Endothelial cell of hepatic sinusoid (primary cell): ENCODE data around the gene EXOC3L2.

Experiments
- in situ Hi-C: cut with HindIII; loops from 2 replicates; pipeline ENCODE4 v1.10.0; 2017; ENCODE audit warnings: low sequenced_read_pairs

Gene EXOC3L2

DNA sequence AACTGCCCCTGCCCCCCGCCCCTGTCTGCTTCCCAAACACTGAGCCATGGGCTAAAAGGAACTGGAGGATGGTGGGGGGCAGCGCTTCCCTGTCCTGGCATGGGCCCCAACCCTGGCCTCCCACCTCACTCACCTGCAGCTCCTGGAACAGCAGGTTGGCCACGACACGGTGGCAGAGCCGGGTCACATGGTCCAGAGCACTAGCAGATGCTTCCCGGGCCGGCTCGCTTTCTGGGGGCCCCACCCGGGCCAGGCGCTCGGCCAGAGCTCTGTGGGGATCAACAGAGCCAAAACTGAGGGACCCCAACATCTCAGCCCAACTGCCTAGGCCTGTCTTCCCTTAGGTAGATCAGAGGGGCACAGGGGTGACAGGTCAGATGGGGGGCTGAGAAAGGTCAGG is 20.6 kb downstream of the EXOC3L2 start:
- in situ Hi-C loops: no loop called here

DNA sequence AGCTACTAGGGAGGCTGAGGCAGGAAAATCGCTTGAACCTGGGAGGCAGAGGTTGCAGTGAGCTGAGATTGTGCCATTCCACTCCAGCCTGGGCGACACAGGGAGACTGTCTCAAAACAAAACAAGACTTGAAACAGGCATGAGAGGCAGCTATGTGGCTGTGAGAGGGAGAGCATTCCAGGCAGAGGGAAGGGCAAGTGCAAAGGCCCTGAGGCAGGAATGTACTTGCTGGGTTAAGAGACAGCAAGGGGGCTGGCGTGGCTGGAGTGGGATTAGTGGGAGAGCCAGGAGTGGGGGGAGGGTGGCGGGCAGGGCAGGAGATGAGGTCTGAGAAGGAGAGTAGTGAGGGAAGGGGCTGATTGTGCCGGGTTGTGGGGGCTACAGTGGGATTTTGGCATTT is 21.3 kb downstream of the EXOC3L2 start:
- in situ Hi-C loops: no loop called here

- in situ Hi-C loops: no loop called here
Observed at GRCh38 chr19:45222724-45223123, 22.5 kb downstream of the EXOC3L2 start.

DNA sequence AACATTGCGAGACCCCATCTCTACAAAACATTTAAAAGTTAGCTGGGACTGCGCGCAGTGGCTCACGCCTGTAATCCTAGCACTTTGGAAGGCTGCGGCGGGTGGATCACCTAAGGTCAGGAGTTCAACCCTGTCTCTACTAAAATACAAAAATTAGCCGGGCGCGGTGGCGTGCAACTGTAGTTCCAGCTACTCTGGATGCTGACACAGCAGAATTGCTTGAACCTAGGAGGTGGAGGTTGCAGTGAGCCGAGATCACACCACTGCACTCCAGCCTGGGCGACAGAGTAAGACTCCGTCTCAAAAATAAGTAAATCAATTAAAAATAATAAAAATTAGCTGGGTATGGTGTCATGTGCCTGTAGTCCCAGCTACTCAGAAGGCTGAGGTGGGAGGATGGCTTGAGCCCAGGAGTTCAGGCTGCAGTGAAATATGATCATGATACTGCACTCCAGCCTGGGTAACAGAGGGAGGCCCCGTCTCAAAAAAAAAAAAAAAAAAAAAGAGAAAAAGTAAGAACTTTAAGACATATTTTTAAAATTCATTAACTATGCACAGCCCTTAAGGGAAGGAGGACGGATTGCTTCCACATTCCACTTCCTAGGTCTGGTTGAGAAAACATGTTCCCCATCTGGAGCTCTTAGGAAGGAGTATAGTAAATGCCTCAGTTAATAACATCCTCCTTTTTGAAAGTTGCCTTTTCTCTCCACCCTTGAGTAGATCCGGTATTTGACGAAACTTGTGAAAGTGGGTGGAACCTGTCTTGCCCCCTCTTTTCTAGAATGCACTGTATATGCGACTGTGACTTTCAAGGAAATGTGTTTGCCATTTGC is 26.1 kb downstream of the EXOC3L2 start:
- in situ Hi-C loops: no loop called here

DNA sequence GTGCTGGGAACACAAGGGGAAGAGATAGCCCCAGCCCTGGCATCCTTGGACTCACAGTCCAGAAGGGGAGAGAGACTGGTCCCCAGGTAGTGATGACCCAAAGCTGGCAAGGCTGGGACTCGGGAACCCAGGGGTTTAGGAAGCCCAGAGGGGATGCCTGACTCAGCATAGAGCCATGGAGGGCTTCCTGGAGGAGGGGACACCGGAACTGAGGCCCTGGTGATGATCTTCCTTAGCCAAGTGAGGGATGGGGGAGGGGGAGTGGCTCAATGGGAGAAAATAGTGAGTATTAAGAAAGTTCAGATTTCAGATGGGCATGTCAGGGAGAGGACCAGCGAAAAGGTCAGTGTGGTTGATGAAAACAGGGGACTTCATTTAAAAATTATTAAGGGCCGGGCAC is 26.8 kb downstream of the EXOC3L2 start:
- in situ Hi-C loops: no loop called here

DNA sequence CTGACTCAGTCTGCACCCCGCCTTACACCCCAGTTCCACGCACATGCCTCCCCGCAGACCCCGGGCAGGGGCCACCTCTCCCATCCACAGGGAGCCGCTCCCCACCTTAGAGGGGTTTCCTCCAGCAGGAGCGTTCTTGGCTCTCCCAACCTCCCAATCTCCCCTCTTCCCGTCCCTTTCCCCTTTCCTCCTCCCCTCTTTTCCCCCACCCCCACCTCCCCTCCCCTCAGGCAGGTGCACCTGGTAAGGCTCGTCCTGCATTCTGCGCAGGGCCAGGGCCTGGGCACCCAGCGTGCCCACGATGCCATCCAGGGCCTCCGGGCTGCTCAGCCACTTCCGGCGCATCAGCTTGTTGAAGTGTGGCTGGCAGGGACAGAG is 27.3 kb downstream of the EXOC3L2 start:
- in situ Hi-C loops: no loop called here

DNA sequence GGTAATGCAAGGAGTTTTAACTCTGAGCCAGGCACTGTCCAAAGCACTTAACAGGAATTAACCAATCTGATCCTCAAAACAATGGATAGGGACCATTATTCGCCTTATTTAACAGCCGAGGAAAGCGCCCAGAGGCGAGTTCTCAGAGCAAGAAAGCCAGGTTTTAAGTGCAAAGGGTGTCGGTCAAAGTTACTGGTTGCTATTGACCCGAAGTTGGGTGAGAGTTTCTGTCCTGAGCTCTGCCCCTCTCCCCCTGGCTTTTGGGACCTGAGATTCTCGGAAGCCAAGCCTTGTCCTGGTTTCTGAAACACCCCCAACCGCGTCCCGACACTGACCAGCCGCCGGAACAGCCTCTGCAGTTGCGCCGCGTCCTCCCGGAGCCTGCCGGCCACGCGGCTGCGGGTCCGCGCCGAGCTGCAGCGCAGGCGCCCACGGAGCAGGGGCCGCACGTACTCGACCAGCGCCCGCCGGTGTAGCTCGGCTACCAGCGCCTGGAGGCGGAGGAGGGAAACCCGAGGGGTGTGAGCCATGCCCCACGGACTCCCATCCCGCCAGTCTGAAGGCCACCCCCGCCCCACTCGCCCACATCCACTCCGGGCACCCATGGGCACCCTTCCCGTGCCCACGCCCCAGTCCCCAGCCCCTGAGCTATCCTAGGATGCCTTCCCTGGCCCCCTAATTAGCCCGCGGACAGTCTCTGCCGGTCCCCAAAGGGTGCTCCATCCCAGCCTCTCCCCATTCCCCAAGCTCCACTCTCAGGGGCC is 27.8 kb downstream of the EXOC3L2 start:
- in situ Hi-C loops: no loop called here

DNA sequence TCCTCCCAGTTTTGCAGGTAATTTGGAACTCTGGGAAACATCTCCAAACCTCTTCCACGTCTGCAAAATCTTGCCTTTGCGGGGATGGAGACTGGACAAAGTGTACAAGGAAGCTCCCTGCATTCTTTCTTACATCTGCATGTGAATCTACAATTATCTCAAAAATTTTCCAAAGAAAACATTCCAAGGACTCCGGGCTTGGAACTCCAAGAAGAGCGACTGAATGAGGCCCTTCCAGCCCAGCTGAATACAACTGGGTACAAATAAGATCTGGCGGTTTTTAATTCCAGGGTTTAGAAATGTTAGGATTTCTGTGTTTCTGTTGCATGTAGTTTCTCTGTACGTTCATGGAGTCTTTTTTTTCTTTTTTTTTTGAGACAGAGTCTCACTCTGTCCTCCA is 28.5 kb downstream of the EXOC3L2 start:
- in situ Hi-C loops: no loop called here

DNA sequence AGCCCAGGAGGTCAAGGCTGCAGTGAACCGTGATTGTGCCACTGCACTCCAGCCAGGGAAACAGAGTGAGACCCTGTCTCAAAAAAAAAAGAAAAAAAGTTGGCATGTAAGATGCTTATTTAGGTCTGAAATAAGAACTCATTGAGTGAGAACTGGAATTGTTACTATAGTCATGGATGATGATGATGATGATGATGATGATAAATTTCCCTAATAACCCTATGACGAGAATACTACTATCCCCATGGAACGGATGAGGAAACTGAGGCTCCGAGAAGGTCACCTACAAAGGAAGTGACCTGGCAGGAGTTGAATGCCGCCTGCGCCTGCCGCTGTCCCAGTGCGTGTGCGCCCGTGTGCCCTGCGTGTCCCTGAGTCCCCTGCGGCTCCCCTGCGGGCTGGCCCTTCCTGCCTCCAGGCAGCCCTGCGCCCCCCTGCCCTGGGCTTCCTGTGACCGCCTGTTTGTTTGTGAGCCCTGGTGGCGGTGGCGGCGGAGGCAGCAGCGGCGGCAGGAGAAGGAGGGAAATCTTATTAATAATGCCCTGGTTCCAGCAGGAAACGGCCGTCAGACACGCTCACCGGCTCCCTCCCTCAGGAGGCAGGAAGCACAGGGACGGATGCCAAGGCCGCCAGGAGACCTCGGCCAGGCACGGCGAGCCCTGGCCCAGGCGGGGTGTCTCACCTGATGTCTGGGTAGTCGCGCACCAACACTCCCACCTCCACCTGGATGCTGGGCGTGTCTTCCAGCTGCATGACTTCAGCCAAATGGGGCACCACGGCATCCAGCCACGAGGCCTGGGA is 29.6 kb downstream of the EXOC3L2 start:
- in situ Hi-C loops: no loop called here

DNA sequence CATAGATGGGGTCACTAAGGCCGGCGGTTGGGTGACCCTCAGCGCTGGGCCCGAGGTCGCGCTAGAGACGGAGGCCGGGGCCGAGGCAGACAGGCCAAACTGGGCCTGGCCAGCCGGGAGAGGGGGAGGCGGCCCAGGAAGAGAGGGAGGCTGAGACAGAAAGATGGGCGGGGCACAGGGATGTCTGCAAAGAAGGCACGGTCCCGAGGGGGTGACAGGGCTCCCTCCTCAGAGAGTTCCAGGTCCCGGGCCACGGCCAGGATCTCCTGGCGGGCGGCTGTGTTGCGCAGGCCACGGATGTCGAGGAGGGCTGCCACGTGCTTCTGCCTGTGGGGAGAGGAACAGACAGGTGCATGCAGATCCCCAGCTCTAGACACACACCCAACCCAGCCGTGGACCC is 32.2 kb downstream of the EXOC3L2 start:
- in situ Hi-C loops: no loop called here

GRCh38 chr19:45211751-45212381 is 33.3 kb downstream of the EXOC3L2 start:
- in situ Hi-C loops: no loop called here

GRCh38 chr19:45206328-45206727 is 38.9 kb downstream of the EXOC3L2 start:
- in situ Hi-C loops: no loop called here

DNA sequence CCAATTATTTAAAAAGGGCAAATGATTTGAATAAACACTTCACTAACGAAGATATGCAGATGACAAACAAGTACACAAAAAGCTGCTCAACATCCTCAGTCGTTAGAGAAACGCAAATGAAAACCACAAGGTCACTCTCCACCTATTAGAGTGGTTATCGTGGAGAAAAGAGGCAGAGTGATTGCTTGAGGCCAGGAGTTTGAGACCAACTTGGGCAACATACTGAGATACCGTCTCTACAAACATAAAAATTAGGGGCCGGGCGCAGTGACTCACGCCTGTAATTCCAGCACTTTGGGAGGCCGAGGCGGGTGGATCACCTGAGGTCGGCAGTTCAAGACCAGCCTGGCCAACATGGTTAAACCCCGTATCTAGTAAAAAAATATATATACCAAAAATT is 39.4 kb downstream of the EXOC3L2 start:
- in situ Hi-C loops: no loop called here

DNA sequence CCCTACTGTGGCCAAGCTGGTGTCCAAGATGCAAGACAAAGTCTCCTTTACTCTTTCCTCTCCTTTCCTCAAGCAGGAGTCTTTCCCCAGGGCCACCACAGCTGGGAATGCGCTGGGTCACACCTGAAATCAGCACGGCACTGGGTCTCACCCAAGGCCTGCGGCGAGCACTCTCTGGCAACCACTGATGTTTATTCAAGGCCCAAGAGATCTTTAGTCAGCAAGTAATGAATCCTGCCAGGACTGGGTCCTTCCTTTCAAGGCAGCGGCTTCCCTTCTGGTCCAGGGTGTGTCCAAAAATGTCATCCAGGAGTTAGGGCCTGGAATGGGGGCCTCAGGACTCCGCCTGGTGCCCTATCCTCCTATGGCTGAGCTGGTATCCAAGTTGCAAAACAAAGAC is 42.6 kb downstream of the EXOC3L2 start:
- in situ Hi-C loops: no loop called here

DNA sequence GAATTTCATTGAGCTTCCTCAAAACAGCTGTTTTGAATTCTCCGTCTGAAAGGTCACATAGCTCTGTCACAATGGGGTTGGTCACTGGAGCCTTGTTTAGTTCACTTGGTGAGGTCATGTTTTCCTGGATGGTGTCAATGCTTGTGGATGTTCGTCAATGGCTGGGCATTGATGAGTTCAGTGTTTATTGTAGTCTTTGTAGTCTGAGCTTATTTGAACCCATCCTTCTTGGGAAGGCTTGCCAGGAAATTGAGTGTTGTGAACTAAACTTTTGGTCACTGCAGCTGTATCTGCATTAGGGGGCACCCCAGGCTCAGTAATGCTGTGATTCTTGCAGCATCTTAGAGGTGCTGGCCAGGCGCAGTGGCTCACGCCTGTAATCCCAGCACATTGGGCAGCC is 44.6 kb downstream of the EXOC3L2 start:
- in situ Hi-C loops: no loop called here

GRCh38 chr19:45195764-45196163 is 49.4 kb downstream of the EXOC3L2 start:
- in situ Hi-C loops: no loop called here

- in situ Hi-C loops: no loop called here
Observed at GRCh38 chr19:45191375-45191774, 53.8 kb downstream of the EXOC3L2 start.

DNA sequence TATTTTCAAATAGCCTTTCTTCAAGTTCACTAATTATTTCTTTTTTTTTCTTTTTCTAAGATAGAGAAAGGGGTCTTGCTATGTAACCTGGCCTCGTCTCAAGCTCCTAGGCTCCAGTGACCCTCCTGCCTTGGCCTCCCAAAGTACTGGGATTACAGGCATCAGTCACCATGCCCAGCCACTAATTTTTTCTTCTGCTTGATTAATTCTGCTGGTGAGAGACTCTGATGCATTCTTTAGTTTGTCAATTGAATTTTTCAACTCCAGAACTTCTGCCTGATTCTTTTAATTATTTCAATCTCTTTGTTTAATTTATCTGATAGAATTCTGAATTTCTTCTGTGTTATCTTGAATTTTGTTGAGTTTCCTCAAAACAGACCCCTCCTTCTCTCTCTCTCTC is 55.2 kb downstream of the EXOC3L2 start:
- in situ Hi-C loops: no loop called here

GRCh38 chr19:45187421-45188100 is 57.6 kb downstream of the EXOC3L2 start:
- in situ Hi-C loops: no loop called here

DNA sequence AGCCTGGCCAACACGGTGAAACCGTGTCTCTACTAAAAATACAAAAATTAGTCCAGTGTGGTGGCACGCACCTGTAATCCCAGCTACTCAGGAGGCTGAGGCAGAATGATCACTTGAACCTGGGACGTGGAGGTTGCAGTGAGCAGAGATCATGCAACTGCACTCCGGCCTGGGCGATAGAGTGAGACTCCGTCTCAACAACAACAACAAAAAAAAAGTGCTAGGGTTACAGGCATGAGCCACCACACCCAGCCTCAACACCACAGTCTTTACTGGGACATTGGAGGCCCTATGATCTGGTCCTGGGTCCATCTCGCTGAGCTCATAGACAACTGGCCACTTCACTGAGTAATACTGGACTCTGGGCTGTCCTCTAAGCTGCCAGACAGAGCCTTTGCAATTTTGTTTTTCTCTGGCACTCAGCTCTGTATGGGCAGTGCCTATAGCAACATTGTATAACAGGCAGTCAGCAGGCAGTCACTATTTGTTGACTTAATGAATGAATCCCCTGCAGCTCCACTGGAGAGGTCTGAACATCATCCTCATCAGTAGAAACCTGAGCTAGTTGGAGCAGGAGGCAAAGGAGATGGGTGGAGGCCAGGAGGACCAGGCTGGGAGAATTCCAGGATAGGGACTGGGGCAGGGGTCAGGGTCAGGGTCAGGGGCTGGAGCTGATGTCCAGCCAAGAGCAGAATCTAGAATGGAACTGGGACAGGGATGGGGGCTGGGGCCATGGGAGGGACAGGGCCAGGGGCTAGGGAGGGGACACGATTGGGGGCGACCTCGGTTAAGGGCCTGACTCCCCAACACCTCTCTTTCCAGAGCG is 58.5 kb downstream of the EXOC3L2 start:
- in situ Hi-C loops: no loop called here
